Endothelial cell of umbilical vein (primary cell): ENCODE data around the gene PLEKHA6.

ENCODE experiments used
- CTCF ChIP-seq, 2 donors: IDR thresholded peaks; 1 replicate in 1 of 2; 2 replicates in 1 of 2; pipeline ENCODE4 v1.5.1; 2011; ENCODE audit warnings: low read length in 2 of 2, mild to moderate bottlenecking in 2 of 2, moderate library complexity in 2 of 2, control low read depth in 1 of 2, inconsistent platforms in 1 of 2, low read depth in 1 of 2; ENCODE audit not compliant: insufficient read depth in 1 of 2; ENCODE audit errors: extremely low read depth in 1 of 2
- EZH2 ChIP-seq: IDR thresholded peaks from 2 replicates; pipeline ENCODE4 v1.6.1; 2012; ENCODE audit warnings: borderline replicate concordance, low read depth, mild to moderate bottlenecking, moderate library complexity, low read length, inconsistent platforms; ENCODE audit not compliant: severe bottlenecking
- FOS ChIP-seq: IDR thresholded peaks from 2 replicates; pipeline ENCODE4 v1.6.1; 2011; ENCODE audit warnings: mild to moderate bottlenecking, low read length, moderate library complexity, borderline replicate concordance; ENCODE audit not compliant: insufficient read depth
- MAX ChIP-seq: IDR thresholded peaks from 2 replicates; pipeline ENCODE4 v1.6.1; 2011; ENCODE audit not compliant: insufficient read depth, insufficient read length
- POLR2A ChIP-seq: IDR thresholded peaks from 2 replicates; pipeline ENCODE4 v1.6.1; 2012; ENCODE audit warnings: low read depth, mild to moderate bottlenecking, control low read depth, low read length
- POLR2AphosphoS5 ChIP-seq: IDR thresholded peaks from 2 replicates; pipeline ENCODE4 v1.6.1; 2012; ENCODE audit warnings: low read depth, mild to moderate bottlenecking, control low read depth, low read length, moderate library complexity; ENCODE audit not compliant: insufficient read depth

GRCh38 chr1:204202481-204202880, 157.2 kb downstream of the PLEKHA6 start:
- no peak for TF ChIP-seq CTCF (IDR thresholded peaks at IDR 0.05; ENCODE audit: extremely low read depth in 1 of 2, insufficient read depth in 1 of 2, low read depth in 1 of 2, low read length in 2 of 2)
- no peak for TF ChIP-seq POLR2A
- TF ChIP-seq EZH2 = no peak
- no peak for TF ChIP-seq FOS
- TF ChIP-seq MAX = no peak
- no peak for TF ChIP-seq POLR2AphosphoS5
